NCI-H187 (cell line): Measurements from ENCODE around the gene DEPDC5.
"Not testable (repeated sequence)": the region's sequence is repeated elsewhere in the genome, so short reads cannot be mapped to it uniquely, and the experiment has no call there.

Source experiments
- DNase-seq, 2 experiments: peaks; one replicate each; lab custom pipeline; 2025; lab: John Stamatoyannopoulos, UW

DEPDC5 gene

DNA sequence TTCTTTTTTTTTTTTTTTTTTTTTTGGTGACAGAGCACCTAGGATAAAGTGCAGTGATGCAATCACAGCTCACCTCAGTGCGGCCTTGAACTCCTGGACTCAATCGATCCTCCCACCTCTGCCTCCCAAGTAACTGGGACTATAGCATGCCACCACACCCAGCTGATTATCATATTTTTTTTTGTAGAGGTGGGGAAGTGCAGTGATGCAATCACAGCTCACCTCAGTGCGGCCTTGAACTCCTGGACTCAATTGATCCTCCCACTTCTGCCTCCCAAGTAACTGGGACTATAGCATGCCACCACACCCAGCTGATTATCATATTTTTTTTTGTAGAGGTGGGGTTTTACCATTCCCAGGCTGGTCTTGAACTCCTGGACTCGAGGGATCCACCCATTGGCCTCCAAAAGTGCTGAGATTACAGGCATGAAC is 61.6 kb downstream of the DEPDC5 start:
- DNase-seq, result not testable (repeated sequence)

DNA sequence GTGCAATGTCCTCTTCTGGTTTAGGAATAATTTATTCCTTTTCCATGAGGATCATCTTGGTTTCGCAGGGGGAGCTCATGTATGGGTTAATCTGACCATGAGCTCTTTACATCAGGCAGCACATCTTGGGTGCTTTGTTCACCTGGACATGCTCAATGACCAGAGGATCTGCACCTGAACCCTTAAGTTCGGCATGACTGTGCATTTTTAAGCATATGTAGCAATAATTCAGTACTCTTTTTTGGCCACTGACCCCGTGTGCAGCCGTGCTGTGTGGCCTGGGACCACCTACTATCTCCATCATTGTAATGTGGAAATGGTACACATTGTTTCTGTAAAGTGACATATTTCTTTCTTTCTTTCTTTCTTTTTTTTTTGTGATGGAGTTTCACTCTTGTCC is 62.9 kb downstream of the DEPDC5 start:
- DNase-seq, result no peak

DNA sequence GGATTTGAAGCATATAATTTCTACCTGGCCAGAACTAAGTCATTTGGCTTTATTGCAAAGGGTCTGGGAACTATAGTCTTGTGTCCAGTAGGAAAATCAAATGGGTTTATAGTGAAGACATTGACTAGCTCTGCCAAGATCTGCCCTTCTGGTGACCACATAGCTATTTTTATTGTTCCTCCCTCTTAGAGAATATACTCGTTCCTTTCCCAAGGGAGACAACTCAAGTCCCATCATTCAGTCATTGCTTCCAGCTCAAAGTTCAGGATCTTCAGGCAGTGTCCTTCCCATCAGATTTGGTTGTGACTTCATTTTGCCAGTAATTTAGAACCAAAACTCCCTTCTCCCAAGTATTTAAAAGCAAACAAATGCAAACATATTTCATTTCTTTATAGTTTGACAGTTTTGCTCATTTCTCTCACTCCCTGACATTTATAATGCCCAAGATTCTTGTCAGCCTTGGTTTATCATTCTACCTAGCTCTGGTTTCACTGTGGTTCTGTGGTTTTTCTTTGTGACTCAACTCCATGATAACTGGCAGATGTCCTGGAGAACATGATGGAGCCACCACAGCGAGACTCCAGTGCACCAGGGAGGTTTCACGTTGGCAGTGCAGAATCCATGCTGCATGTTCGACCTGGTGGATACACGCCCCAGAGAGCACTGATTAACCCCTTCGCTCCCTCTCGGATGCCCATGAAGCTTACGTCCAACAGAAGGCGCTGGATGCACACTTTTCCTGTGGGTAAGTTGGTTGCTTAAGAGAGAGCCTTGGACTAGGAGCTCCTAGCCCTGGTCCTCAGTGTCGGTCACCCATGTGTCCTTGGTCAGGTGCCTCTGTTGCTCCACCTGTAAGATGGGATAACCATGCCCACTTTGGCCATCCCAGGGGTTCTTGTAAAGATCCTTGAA is 64.9 kb downstream of the DEPDC5 start:
- DNase-seq, result no peak

DNA sequence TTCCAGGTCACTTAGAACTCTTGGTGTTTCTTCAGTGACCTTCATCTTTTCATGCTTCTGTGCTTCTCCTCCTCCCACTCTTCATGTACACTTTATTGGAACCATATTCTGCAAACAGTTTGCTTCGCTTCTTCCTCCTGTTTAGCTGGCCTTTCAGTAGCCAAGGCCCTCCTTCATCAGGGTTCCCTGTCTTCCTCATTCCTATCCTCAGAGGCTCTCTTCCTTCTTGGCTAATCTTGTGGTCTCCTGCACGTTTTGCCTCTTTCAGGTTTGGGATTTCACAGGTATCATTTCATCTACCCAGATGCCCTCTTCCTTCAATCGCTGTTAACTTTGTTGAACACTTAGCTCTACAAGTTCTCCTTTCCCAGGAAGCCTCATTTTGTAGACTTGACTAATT is 66.8 kb downstream of the DEPDC5 start:
- no peak for DNase-seq

DNA sequence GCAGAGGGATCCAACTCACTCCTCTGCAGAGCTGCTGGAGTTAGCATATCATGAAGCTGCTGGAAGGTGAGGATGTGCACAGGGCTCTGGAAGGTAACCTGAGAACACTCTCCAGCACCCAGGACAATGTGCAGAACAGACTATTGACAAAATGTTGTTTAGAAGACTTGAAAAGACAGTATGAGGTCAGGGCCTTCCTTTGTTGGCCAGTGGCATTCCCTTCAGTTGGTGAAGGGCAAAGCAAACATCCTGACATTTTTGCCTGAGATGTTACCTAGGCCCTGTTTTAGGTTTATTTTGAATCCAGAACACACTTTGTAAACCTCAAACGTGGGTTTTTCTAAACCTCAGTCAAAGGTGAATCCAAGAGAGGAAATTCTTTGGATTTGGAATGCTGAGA is 67.8 kb downstream of the DEPDC5 start:
- DNase-seq, result no peak

DNA sequence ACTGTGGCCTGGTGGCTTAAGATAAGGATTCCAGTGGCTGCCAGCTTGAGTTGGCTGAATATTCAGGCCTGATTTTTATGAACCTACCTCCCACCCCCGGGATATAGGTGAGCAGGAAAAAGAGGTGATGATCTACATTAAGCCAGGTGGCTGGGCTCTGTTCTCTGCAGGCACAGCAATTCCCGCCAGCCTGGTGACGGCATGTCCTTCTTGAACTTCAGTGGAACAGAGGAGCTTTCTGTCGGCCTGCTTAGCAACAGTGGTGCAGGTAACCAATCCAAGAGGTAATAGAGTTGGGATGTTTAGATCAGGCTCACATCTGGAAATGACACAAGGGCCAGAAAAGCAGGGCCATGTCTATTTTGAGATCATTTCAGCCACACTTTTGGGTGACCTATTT is 68.7 kb downstream of the DEPDC5 start:
- no peak for DNase-seq

DNA sequence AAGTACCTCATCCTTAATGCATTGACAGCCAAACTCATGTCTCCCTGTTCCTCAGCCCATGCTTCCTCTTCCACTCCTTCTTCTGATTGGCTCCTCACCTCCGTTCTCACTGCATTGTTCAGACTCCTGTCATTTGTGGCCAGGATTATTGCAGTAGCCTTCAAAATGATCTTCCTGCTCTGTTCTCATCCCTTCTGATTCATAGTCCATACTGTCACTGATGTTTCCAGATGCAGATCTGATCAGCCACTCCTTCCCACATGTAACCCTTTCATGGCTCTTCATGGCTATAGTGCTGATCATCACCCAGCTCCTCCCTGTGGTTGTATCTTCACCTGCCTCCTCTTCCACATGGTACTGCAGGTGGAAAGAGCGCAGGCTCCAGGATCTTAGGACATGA is 71.7 kb downstream of the DEPDC5 start:
- no peak for DNase-seq

DNA sequence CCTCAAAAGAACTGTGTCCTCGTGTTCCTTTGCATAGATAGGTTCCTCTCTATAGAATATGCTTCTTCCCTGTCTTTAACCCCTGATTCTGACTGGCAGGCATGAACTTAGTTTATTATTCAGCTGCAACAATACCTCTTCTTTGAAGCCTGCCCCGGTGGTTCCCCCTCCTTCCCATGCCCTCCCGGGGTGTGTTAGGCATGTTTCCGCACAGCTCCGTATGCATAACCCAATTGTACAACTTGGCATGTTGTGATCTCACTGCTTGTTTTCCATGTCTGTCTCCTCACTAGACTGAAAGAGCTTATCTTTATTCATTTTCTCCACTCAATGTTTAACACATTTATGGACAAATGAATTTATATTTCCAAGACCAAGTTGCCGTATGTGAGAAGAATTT is 72.6 kb downstream of the DEPDC5 start:
- DNase-seq, result no peak

DNA sequence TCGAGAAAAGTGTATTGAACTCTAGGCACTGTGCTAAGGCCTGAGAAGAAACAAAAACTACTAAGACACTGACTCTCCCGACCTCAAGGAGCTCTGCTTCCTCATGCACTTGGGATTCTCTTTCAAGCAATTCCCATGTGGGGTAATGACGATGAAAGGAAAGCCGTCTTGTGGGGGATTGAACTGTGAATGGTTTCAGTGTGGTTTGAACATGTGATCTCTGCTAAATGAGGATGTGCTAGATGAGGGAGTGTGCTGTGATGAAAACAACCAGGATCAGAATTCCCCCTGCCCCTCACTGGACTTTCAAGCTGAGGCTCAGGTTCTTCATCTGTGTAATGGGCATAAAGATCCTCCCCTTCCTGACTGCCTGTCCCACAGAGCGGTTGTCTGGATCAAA is 74.9 kb downstream of the DEPDC5 start:
- DNase-seq, result no peak

DNA sequence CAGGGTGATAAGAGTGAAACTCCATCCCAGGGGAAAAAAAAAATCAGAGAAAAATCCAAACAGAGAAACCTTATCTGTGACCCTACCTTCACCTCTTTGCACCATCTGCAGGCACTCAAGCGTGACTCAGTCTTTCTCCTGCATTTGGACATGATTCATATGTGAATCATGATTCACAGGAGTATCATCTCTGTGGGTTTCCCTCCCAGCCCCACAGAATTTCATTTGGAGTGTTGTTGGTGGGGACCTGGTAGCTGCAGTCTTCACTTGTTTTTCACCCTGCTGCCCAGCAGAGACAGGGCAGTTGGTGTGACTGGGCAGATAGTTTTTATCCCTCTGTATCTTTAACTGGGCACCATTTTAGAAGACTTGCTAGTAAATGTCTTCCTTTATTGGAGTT is 75.7 kb downstream of the DEPDC5 start:
- DNase-seq, result no peak

DNA sequence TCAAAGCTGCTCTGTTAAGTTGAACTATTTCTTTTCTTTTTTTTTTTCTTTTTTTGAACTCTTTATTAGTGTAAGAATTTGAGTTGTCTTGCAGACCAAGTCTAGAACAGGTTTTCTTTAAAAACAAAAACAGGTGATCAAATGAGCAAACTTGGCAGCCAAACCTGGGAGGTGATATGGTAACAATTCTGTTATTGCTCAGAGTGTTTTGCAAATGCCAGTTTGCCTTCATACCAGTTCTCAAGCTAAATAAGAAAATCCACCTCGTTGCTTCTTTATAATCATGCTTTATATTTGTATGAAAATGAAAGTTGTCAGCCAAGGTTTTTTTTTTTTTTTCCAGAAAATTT is 76.9 kb downstream of the DEPDC5 start:
- DNase-seq, result no peak

DNA sequence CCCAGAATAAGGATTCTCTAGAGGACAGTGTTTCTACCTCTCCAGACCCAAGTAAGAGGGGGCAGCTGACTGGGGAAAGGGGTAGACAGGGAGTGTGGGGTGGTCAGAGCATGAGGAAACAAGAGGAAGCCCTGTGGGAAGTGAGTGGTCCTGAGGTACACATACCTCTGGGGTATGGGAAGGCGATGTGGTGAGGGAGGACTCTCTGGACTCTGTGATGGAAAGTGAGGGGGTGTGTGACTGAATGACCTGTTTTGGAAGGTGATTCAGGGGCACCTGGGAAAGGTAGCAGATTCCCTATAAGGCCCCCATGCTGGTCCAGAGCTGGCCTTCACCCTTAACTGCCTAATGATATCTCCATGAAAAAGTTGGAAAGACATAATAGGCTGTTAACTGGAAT is 80.1 kb downstream of the DEPDC5 start:
- DNase-seq, result no peak

DNA sequence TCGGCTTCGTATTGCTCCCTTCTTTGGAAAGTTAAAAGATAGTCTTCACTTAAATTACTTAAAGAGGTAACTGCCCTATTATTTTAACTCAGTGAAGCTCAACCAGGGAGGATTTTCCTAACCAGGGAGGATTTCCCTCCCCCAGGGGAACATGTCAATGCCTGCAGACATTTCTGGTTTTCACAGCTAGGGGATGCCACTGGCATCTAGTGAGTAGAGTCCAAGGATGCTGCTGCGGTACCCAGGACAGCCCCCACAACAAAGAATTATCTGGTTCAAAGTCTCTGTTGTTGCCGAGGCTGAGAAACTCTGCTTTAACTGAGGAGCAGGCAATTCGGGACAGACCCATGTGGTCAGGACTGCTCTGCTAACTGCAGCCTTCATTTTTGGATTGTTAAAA is 82.2 kb downstream of the DEPDC5 start:
- DNase-seq, result no peak

DNA sequence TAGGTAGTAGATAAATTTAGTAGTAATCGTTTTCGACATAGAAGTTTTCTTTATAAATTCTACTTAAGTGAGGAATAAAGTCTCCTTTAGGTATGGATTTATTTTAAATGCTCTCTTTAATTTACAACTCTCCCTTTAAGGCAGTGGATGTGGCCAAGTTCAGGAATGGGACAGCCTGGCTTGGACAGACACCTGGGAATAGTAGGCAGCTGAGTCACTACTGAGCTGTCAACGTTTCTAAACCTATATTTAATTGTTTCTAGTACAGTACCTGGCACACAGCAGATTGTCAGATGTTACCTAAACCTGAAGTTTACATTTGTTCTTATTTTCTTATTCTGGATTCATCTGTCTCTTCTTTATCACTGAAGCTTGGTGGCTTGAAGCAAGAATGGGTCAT is 85.1 kb downstream of the DEPDC5 start:
- no peak for DNase-seq

DNA sequence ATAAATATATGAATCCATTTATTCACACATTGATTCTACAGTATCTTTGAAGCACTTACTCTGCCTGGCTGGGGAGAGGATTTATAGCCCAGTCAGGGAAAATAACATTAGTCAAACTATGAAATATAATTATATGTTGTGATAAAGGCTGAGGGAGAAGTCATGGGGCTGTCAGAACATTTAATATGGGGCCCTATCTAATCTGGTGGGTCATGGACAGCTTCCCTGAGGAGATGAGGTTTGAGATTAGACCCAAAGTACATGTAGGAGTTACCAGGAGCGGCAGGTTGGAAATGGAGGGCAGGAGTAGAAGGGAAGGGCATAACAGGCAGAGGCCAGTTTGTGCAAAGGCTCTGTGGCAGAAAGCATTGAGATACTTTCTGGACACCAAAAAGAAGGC is 86.2 kb downstream of the DEPDC5 start:
- no peak for DNase-seq

DNA sequence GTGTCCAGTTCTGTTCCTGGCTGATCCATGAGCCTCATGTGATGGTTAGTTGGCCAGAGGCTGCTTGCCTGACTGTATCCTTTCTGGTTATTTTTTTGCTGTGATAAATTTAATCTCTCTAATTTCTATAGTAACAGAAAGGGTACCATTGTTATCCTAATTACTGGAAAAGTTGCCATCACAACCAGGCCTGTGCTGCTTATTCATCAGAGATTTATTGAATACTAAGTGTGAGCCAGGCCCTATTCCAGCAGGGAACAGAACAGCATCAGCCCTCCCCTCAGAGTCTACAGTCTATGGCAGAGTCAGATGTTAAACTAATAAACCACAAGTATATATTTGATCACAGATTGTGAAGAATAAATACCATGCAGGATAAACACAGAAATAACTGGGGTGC is 86.8 kb downstream of the DEPDC5 start:
- DNase-seq, result no peak

DNA sequence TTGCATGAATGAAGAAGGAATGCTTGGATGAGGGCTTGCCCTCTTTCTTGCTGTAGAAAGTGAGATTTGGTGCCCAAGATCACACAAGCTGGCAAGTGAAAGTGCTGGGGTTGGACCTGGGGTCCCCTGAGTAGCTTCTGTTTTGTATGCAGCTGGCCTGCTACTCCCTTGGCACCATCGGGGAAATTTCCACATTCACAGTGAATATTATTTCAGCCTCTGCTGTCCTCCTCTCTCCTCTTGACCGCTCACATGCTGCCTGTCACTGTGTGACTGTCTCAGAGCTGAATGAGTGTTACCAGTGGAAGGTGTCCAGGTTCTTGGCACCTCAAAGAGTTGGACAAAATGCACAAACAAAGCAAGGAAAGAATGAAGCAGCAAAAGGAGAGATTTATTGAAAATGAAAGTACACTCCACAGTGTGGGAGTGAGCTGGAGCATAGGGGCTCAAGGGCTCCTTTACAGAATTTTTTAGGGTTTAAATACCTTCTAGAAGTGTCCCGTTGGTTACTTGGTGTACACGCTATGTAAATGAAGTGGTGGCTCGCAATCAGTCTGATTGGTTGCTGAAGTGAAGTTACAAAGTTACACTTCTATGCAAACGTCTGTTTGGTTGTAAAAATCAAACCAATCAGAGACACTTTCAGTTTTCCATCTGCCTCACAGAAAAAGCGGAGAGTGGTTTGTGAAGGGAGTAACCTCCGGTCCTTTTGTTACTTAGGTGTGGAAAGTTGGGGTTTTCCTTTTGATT is 87.4 kb downstream of the DEPDC5 start:
- no peak for DNase-seq

DNA sequence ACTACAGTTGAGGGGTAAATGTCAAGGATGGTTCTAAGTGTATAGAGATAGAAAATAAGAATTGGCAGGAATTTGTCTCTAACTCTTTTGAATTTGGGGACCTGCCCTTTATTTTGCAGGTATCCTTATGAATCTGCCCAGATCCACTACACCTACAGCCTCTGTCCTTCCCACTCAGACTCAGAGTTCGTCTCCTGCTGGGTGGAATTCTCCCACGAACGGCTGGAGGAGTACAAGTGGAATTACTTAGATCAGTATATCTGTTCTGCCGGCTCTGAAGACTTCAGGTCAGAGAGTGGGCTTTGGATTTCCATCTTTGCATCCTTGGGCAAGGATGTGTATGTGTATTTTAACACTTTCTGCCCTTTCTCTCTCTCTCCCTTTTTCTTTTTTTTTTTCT is 89.7 kb downstream of the DEPDC5 start:
- no peak for DNase-seq

DNA sequence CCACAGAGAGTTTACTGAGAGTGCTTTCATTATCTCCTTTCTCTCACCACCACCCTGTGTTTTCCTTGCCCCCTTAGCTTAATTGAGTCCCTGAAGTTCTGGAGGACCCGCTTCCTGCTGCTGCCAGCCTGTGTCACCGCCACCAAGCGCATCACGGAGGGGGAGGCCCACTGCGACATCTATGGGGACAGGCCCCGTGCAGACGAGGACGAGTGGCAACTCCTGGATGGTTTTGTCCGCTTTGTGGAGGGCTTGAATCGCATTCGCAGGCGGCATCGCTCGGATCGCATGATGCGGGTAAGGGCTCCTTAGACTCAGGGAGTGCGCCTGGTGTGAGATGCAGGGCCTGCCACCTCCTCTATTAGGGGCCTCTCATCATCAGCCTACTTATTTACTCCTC is 91.1 kb downstream of the DEPDC5 start:
- no peak for DNase-seq

DNA sequence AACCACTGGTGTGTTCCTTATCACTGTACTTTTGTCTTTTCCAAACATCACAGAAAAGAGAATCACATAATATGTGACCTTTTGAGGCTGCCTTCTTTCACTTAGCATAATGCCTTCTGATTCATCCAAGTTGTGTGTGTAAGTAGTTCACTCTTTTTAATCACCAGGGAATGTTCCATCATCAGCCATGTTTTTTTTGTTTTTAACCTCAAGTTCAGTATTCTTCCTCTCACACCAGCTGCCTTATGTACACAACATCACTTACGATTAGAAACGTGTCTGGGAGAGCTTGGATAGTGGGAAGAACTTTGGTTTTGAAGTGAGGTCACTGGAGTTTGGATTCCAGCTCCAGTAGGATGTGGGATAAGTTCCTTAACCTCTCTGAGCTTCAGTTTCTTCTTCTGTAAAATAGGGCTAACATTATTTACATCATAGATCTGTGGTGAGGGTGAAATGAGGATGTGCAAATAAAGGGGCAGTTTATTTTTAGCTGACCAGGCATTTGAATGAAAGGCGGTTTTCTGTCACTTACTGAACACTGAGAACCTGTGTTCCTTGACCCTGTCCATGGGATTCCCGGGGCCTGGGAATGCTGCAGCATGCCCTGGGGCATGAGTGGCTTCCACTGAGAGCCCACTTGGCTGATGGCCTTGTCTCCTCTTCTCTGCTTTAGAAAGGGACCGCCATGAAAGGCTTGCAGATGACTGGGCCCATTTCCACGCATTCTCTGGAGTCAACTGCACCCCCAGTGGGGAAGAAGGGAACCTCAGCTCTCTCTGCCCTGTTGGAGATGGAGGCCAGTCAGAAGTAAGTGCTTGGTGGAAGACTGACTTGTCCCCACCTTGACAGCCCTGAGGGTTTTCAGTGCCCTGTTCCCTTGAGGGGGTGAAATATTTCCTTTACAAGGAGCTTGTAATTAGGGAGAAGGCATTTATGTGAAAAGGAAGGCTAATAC is 92.6 kb downstream of the DEPDC5 start:
- DNase-seq, result no peak

DNA sequence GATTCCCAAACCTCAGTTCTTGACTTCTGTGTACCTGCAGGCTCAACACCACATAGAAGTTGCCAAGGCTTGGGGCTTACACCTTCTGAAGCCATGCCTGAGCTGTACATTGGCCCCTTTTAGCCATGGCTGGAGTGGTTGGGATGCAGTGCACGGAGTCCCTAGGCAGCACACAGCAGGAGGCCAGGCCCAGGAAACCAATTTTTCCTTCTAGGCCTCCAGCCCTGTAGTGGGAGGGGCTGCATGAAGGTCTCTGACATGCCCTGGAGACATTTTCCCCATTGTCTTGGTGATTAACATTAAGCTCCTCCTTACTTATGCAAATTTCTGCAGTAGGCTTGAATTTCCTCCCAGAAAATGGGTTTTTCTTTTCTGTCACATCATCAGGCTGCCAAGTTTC is 94.6 kb downstream of the DEPDC5 start:
- DNase-seq, result no peak

DNA sequence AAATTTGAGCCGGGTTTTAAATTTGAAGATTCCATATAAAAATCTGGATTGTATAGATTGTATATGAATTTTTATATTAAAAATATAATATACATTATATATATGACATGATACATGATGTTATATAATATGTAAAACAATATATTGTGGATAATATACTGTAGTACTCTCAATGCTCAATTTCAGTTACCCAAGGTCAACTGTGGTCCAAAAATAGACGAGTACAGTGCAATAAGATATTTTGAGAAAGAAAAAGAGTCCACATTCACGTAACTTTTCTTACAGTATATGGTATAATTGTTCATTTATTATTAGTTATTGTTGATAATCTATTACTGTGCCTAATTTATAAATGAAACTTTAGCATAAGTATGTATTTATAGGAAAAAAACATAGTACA is 96.3 kb downstream of the DEPDC5 start:
- no peak for DNase-seq
